WERI-Rb-1 (cell line): Measurements from ENCODE around the gene GALNT13.

Experiments
- DNase-seq: peaks from one replicate; pipeline ENCODE4 v3.0.0-alpha.2; 2020
- H3K27ac ChIP-seq: fragments of 250-450 bp; sonication (Bioruptor Pico); 2 replicates; pipeline ENCODE4 v1.5.1; 2020; ENCODE audit warnings: mild to moderate bottlenecking, moderate library complexity
- H3K27me3 ChIP-seq: fragments of 250-450 bp; sonication (Bioruptor Pico); 2 replicates; pipeline ENCODE4 v1.5.1; 2021; ENCODE audit warnings: mild to moderate bottlenecking, low read depth, moderate library complexity; ENCODE audit not compliant: insufficient read depth, severe bottlenecking
- H3K36me3 ChIP-seq: fragments of 250-450 bp; sonication (Bioruptor Pico); 2 replicates; pipeline ENCODE4 v1.5.1; 2020; ENCODE audit warnings: mild to moderate bottlenecking, moderate library complexity
- H3K4me3 ChIP-seq: 2 replicates; pipeline ENCODE4 v1.5.1; 2011; ENCODE audit warnings: low read depth, mild to moderate bottlenecking, control low read depth, low read length
- H3K9me3 ChIP-seq: fragments of 250-450 bp; sonication (Bioruptor Pico); 2 replicates; pipeline ENCODE4 v1.5.1; 2021; ENCODE audit warnings: mild to moderate bottlenecking, moderate library complexity; ENCODE audit not compliant: severe bottlenecking
- CTCF ChIP-seq: IDR thresholded peaks from 2 replicates; pipeline ENCODE4 v1.5.1; 2011; ENCODE audit warnings: low read depth, mild to moderate bottlenecking, control low read depth, inconsistent platforms, low read length

Gene GALNT13

GRCh38 chr2:154484338-154485099 is 612.8 kb downstream of the GALNT13 start:
- Histone ChIP-seq H3K27ac (no peak overlapping the region), H3K36me3 (no peaks in the 10 kb centered on the region), H3K9me3 (no peaks in the 10 kb centered on the region), H3K27me3 (no peaks in the 10 kb centered on the region), H3K4me3 (no peak overlapping the region)
- DNase-seq: no peak
- no peak for TF ChIP-seq CTCF

- no peak for DNase-seq
- Histone ChIP-seq H3K27me3 (no peaks in the 10 kb centered on the region), H3K4me3 (no peak overlapping the region), H3K36me3 (no peaks in the 10 kb centered on the region), H3K27ac (no peak overlapping the region), H3K9me3 (no peaks in the 10 kb centered on the region)
- TF ChIP-seq CTCF: no peak
Observed at GRCh38 chr2:154488801-154489200, 617.1 kb downstream of the GALNT13 start.

- no peak overlapping the region for H3K4me3 ChIP-seq
- no peaks in the 10 kb centered on the region for H3K27me3 ChIP-seq
- no peak for TF ChIP-seq CTCF
- no peaks in the 10 kb centered on the region for H3K9me3 ChIP-seq
- no peak for DNase-seq
- H3K36me3 ChIP-seq: no peaks in the 10 kb centered on the region
- no peak overlapping the region for H3K27ac ChIP-seq
Observed at GRCh38 chr2:154489266-154489858, 617.6 kb downstream of the GALNT13 start.

GRCh38 chr2:154490530-154490929 is 618.8 kb downstream of the GALNT13 start:
- no peak for DNase-seq
- Histone ChIP-seq H3K9me3 (no peaks in the 10 kb centered on the region), H3K36me3 (no peaks in the 10 kb centered on the region), H3K27me3 (no peaks in the 10 kb centered on the region), H3K27ac (no peak overlapping the region), H3K4me3 (no peak overlapping the region)
- TF ChIP-seq CTCF: no peak

- DNase-seq: no peak
- no peak overlapping the region for H3K27ac ChIP-seq
Observed at GRCh38 chr2:154495455-154495868, 623.7 kb downstream of the GALNT13 start.

More at GRCh38 chr2:154495455-154495868, 623.7 kb downstream of the GALNT13 start:
- Histone ChIP-seq H3K9me3 (no peaks in the 10 kb centered on the region), H3K36me3 (no peaks in the 10 kb centered on the region), H3K4me3 (no peak overlapping the region), H3K27me3 (no peaks in the 10 kb centered on the region)
- no peak for TF ChIP-seq CTCF
